GM10248 (cell line): ENCODE data around the gene ARHGAP40.

Experiments
- CTCF ChIA-PET: fragments of 300-600 bp; sonication (Branson Sonifier 250); formaldehyde crosslinking; extraction: SDS; loops from one replicate; lab custom pipeline; 2021; ENCODE audit warnings: antibody characterized with exemption; lab: Yijun Ruan, JAX
- POLR2A ChIA-PET: fragments of 350-650 bp; sonication (Branson Sonifier 250); formaldehyde crosslinking; extraction: SDS; loops from one replicate; lab custom pipeline; 2020; ENCODE audit warnings: antibody characterized with exemption; lab: Yijun Ruan, JAX
- DNase-seq: peaks from one replicate; pipeline ENCODE4 v3.0.0; 2012; ENCODE audit errors: extremely low spot score
- TF ChIP-seq, protein P1 (sequence below): IDR thresholded peaks from 2 replicates; pipeline ENCODE4 v1.5.1; 2012; ENCODE audit warnings: mild to moderate bottlenecking, low read depth; ENCODE audit errors: extremely low read depth, missing control alignments, control extremely low read depth

ARHGAP40 gene

DNA sequence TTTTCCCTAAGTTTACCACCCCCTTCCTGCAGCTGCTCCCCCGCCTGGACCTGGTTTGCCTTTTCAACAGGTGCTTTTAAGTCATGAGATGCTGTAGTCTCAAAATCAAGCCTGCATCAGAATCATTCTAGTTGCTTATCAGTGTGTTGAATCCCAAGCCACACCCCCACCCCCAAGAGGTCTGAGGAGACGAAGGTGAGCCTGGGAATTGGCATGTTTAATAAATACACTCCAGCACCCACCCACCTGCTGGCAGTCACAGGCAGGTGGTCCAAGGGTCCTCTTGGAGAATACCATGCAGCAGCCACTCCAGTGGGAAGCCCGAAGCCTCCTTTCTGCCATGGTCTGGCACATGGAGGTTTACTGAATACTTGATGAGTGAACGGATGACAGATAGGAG is 21.7 kb upstream of the ARHGAP40 start:
- no peak for DNase-seq
- TF ChIP-seq, protein P1, sequence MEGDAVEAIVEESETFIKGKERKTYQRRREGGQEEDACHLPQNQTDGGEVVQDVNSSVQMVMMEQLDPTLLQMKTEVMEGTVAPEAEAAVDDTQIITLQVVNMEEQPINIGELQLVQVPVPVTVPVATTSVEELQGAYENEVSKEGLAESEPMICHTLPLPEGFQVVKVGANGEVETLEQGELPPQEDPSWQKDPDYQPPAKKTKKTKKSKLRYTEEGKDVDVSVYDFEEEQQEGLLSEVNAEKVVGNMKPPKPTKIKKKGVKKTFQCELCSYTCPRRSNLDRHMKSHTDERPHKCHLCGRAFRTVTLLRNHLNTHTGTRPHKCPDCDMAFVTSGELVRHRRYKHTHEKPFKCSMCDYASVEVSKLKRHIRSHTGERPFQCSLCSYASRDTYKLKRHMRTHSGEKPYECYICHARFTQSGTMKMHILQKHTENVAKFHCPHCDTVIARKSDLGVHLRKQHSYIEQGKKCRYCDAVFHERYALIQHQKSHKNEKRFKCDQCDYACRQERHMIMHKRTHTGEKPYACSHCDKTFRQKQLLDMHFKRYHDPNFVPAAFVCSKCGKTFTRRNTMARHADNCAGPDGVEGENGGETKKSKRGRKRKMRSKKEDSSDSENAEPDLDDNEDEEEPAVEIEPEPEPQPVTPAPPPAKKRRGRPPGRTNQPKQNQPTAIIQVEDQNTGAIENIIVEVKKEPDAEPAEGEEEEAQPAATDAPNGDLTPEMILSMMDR, result no peak
- ChIA-PET POLR2A (no interaction called here), CTCF (no interaction called here)

DNA sequence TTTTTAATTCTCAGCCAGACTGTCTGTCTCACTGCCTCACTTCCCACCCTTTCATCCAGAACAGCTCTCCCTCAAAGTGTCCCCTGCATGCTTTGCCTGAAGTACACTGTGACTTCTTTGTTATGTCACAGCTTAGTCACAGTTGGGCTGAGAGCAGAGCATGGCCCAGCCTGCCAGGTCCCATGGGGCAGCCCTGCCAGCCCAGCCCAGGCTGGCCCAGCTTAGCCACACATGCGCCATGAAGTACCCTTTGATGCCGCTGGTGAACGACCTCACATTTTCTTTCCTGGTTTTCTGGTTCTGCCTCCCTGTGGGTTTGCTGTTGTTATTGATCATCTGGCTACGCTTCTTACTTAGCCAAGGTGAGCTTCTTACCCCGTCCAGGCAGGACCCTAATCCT is 20.6 kb upstream of the ARHGAP40 start, which contains the start of gene ADIG:
Gene ADIG (plus strand): TSS at position 185 of the 400 bp plus-strand sequence. CDS start 54 bp downstream, at position 239.
- ChIA-PET POLR2A (no interaction called here), CTCF (interaction anchor here (0.7 to 1.2 kb wide), 2 partner anchors 21 to 52 kb away, joined by 3 read pairs; no protein-coding TSS in a partner anchor)
- DNase-seq, result no peak
- TF ChIP-seq, protein P1, result no peak

DNA sequence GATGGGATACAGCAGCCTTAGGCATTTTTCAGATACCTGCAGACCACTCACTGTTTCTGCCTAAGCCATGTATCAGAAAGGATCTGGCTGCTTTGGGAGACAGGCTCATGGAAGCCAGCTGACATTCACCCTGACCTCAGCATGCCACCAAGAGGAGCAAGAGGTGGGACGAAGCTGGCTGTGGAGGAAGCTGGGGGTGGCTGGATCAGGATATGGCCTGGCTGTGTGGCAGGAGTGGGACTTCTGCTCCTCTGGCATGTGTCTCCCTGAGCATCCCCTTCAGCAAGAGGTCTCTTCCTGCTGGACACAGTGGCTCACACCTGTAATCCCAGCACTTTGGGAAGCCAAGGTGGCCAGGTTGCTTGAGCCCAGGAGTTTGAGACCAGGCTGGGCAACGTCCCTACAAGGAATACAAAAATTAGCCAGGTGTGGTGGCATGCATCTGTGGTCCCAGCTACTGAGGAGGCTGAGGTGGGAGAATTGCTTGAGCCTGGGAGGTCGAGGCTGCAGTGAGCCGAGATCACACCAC is 19.7 kb upstream of the ARHGAP40 start:
- no peak for DNase-seq
- POLR2A ChIA-PET, result no interaction called here
- CTCF ChIA-PET, result no interaction called here
- TF ChIP-seq, protein P1, result no peak

DNA sequence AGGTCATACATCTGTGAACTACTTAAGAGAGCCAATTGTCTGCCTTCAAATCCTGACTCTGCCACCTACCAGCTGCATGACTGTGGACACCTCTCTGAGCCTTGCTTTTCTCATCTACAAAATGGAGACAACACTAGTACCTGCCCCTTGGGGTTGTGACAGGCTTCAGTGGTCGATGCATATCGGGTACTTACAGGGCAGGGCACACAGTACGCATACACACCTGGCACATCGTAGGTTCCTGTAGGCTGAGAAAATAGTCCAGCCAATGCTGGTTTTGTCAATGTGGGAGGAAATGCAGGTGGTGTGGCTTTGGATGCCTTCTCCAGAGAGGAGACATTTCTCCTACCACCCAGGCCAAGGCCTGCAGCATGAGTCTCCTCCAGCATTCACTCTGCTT is 18.3 kb upstream of the ARHGAP40 start:
- POLR2A ChIA-PET, result no interaction called here
- no peak for DNase-seq
- CTCF ChIA-PET, result no interaction called here
- TF ChIP-seq, protein P1, result no peak

DNA sequence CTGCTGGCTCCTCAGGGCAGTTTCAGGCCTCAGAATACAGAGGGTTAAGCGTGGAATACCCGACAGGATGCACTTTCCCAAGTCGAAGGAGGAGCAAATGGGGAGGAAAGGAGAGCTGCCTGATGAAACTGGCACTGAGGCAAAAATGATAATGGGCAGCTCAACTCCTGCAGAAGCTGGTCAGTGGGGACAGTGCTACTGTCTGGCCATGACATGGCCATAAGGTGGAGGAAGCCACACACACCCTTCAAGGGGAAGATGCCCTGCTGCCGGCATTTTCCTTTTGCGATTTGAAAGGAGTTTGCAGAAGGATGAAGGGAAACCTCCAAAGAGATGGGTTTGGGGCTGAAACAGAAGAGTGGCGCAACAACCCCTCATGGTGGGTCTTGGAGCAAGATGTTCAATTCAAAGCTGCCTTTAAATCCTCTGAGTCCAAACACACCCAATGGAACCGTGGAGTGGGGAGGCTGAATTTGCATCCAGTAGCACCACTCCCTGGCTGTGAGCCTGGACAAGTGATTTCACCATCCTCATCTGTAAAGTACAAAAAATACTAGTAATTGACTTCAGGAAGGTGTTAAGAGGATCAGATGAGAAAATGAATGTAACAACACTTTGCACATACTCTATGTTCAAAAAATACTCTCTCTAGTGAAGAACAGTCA is 17.4 kb upstream of the ARHGAP40 start:
- TF ChIP-seq, protein P1, result no peak
- ChIA-PET CTCF (no interaction called here), POLR2A (interaction anchor here (0.8 kb wide), 1 partner anchor 149 kb away, joined by 8 read pairs; the partner anchor contains the start of gene SNHG17)
- DNase-seq, result no peak

DNA sequence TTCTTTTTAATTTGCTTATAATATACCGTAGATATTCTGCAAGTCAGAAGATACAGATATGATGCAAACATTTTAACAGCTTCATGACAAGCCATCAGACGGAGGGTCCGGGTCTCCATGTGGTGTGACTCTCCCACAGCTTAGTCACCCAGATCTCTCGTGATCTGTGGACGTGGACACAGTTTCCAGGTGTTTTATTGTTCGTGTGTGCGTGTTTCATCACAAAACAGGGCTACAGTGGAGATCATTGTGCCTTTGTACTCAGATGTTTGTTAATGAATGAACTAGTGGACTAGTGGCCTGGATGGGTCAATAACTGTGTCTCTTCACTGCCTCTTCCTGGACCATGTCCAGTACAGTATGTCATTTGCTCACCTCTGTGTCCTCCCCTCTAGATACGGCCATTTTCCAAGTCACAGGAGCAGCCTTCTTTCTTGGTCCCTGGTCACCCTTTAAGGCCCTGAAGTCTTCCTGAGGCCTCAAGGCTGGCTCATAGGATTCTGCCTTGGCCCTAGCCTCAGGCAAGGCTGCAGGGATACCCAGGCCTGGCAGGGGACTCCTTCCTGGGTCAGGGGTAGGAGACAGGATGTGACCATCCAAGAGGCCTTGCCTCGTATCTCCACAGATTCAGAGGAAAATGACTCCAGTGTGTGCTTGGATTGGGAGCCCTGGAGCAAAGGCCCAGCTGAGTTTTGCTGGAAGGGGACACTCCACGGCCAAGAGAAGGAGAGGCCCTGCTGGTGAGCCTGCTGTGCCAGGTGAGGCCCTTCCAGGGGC is 16.0 kb upstream of the ARHGAP40 start:
- TF ChIP-seq, protein P1, result no peak
- DNase-seq, result no peak
- ChIA-PET POLR2A (no interaction called here), CTCF (no interaction called here)
